Stimulated activated CD4-positive, alpha-beta T cell treated with anti-CD3 and anti-CD28 coated beads, Interleukin-12 subunit alpha, Interleukin-12 subunit beta, amount 100 ng/mL, for 24 hours (primary cell): ENCODE results near the gene DMTF1.
"Not testable (repeated sequence)": the region's sequence is repeated elsewhere in the genome, so short reads cannot be mapped to it uniquely, and the experiment has no call there.

ENCODE experiments used
- DNase-seq, 2 experiments: peaks; one replicate each; pipeline ENCODE4 v3.0.0-alpha.2; 2020; ENCODE audit warnings: low read depth in 2 of 2

The DMTF1 gene, protein sequence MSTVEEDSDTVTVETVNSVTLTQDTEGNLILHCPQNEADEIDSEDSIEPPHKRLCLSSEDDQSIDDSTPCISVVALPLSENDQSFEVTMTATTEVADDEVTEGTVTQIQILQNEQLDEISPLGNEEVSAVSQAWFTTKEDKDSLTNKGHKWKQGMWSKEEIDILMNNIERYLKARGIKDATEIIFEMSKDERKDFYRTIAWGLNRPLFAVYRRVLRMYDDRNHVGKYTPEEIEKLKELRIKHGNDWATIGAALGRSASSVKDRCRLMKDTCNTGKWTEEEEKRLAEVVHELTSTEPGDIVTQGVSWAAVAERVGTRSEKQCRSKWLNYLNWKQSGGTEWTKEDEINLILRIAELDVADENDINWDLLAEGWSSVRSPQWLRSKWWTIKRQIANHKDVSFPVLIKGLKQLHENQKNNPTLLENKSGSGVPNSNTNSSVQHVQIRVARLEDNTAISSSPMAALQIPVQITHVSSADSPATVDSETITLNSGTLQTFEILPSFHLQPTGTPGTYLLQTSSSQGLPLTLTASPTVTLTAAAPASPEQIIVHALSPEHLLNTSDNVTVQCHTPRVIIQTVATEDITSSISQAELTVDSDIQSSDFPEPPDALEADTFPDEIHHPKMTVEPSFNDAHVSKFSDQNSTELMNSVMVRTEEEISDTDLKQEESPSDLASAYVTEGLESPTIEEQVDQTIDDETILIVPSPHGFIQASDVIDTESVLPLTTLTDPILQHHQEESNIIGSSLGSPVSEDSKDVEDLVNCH

GRCh38 chr7:87152112-87152896, at the start of gene DMTF1:
TSS of gene DMTF1 (plus strand) at chr7:87152453. CDS start at chr7:87164942, 12,489 bp downstream.
- peak; percentile 79 to 82 for DNase-seq

GRCh38 chr7:87105401-87105800, 46.9 kb upstream of the DMTF1 start:
- no peak for DNase-seq

GRCh38 chr7:87106974-87107612, 45.2 kb upstream of the DMTF1 start:
- no peak for DNase-seq

- DNase-seq, result no peak
Observed at GRCh38 chr7:87107949-87108776, 44.1 kb upstream of the DMTF1 start.

GRCh38 chr7:87110778-87111177, 41.5 kb upstream of the DMTF1 start:
- no peak for DNase-seq

DNA sequence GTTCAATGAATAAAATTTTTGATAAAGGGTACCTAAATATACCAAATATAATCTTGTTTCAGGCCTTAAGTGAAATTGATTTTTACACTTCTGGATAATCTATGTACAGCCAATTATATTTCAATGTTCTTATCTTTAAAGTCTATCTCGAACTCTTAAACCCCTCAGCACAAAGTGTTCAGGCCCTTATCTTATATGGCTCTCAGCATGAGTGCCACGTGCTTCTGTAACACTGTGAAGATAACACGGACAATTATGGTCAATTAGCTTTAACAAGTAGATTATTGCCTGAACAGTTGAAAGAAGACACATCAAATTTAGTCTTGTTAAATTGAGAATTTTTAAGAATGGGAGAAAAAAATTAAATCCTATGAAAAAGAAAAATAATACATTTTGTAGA, 40.4 kb upstream of the DMTF1 start:
- DNase-seq, result no peak

DNA sequence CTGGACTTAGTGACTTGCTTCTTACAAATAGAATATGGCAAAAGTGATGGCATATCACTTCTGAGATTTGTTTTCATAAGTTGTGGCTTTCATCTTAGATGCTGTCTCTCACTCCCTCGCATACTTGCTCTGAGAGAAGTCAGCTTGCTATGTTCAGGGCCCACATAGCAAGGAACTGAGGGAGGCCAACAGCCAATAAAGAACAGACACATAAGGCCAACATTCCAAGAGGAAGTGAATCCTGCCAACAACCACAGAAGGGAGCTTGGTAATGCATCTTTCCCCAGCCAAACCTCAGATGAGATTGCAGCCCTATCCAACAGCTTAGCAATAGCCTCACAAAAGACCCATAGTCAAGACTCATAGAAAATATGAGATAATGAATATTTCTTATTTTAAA, 39.2 kb upstream of the DMTF1 start:
- DNase-seq, result no peak

DNA sequence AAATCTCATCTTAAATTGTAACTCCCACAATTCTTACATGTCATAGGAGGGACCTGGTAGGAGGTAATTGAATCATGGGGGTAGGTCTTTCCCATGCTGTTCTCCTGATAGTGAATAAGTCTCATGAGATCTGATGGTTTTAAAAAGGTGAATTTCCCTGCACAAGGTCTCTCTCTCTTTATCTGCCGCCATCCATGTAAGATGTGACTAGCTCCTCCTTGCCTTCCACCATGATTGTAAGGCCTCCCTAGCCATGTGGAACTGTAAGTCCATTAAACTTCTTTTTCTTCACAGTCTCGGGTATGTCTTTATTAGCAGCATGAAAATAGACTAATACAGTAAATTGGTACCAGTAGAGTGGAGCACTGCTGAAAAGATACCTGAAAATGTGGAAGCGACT, 38.3 kb upstream of the DMTF1 start:
- not testable (repeated sequence) for DNase-seq

GRCh38 chr7:87115772-87116171, 36.5 kb upstream of the DMTF1 start:
- DNase-seq, result not testable (repeated sequence)

GRCh38 chr7:87116315-87116714, 35.9 kb upstream of the DMTF1 start:
- DNase-seq, result no peak

- DNase-seq, result no peak
Observed at GRCh38 chr7:87119581-87119980, 32.7 kb upstream of the DMTF1 start.

- no peak for DNase-seq
Observed at GRCh38 chr7:87123105-87123504, 29.1 kb upstream of the DMTF1 start.

GRCh38 chr7:87127019-87127418, 25.2 kb upstream of the DMTF1 start:
- no peak for DNase-seq

DNA sequence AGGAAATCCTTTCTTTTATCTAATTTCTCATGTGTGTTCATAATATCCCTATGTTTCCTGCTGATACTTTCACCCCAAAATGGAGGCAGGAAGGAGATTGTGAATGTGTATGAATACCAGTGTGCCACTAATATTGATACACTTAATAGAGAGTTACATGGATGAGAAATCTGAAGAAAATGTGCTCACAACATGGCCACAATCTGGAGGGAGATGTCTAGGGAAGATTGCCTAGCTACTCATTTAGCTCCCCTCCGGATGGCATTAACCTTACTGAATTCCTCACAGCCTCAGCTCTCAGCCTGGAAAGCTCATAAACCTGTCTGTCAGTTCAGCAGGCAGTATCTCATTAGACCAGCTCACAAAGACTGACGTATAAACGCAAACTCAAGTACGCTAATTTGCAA, 23.4 kb upstream of the DMTF1 start:
- DNase-seq, result no peak

- no peak for DNase-seq
Observed at GRCh38 chr7:87129332-87129731, 22.9 kb upstream of the DMTF1 start.

DNA sequence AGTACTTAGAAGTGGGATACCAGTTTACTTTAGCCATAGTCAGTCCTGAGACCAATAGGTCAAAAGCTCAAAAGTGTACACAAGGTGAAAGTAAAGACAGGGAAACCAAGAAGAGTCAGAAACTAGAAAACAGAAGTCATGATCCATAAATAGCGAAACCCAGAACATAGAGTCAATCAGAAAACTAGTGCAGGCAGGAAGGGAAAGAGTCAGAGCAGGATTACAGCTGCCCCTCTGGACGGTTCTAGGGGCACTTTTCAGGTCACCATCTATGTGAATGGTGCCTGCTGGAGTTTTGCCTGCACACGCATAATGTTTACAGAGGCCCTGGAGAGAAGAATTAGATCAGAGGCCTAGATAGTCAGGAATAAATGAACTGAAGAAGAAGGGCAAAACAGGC, 22.4 kb upstream of the DMTF1 start:
- no peak for DNase-seq

GRCh38 chr7:87131771-87132170, 20.5 kb upstream of the DMTF1 start:
- no peak for DNase-seq

GRCh38 chr7:87137271-87137670, 15.0 kb upstream of the DMTF1 start:
- DNase-seq, result no peak

- no peak for DNase-seq
Observed at GRCh38 chr7:87139514-87139913, 12.7 kb upstream of the DMTF1 start.

GRCh38 chr7:87140271-87140748, 11.9 kb upstream of the DMTF1 start:
- no peak for DNase-seq

GRCh38 chr7:87144173-87144657, 8.0 kb upstream of the DMTF1 start:
- no peak for DNase-seq
